Endometrial microvascular endothelial cells (primary cell): Measurements from ENCODE around the gene TBCB. TPM values are rescaled to one million over a fixed set of nuclear protein-coding genes. Genes with fewer than 3 reads are reported as not detected.

Source experiments
- in situ Hi-C: cut with HindIII; loops from 2 replicates; pipeline ENCODE4 v1.10.0; 2017; ENCODE audit warnings: low sequenced_read_pairs, low pct_unique_long_range_greater_than_20kb; ENCODE audit errors: inconsistent ontology term
- total RNA-seq: library from RNA; depleted of rRNA; stranded (reverse); fragments of >200 nt; gene quantifications from one replicate; pipeline ENCODE4 v1.2.3, GENCODE V29; 2015; ENCODE audit errors: inconsistent ontology term

The TBCB gene
- total RNA-seq, 1 donor from 2014 or later, result 235 TPM

DNA sequence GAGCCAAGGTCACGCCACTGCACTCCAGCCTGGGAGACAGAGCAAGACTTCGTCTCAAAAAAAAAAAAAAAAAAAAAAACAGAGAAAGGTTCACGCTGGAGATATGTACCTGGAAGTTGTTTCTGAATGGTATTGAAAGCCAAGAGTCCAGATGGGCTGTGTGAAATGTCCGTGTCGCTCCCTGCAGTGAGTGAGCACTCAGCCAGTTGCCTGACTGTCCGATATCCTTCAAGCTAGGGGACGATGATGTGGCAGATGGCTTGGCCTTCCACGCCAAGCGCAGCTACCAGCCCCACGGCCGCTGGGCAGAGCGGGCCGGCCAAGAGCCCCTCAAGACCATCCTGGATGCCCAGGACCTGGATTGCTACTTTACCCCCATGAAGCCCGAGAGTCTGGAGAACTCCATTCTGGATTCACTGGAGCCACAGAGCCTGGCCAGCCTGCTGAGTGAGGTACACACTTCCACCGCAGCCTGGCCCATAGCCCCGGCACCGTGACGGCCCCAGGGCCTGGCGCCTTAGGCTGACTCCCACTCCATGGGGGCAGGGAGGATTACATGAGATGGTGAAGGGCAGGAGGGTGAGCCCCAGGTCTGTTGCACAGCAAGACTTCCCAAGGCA is 16.0 kb upstream of the TBCB start:
- in situ Hi-C loops, result no loop called here

DNA sequence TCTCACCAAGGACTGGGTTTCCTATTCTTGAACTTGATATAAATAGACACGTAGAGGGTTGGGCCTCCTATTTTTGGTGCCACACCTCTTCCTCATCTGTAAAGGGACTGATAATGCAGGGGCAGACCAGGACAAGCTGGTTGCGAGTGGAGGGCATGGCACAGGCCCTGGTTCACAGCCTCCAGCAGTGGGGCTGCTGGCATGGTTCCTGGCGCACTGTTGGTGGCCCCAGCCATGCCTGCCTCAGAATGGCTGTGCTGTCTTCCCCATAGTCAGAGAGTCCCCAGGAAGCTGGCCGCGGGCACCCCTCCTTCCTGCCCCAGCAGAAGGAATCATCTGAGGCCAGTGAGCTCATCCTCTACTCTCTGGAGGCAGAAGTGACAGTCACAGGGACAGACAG is 14.8 kb upstream of the TBCB start:
- in situ Hi-C loops, result no loop called here

DNA sequence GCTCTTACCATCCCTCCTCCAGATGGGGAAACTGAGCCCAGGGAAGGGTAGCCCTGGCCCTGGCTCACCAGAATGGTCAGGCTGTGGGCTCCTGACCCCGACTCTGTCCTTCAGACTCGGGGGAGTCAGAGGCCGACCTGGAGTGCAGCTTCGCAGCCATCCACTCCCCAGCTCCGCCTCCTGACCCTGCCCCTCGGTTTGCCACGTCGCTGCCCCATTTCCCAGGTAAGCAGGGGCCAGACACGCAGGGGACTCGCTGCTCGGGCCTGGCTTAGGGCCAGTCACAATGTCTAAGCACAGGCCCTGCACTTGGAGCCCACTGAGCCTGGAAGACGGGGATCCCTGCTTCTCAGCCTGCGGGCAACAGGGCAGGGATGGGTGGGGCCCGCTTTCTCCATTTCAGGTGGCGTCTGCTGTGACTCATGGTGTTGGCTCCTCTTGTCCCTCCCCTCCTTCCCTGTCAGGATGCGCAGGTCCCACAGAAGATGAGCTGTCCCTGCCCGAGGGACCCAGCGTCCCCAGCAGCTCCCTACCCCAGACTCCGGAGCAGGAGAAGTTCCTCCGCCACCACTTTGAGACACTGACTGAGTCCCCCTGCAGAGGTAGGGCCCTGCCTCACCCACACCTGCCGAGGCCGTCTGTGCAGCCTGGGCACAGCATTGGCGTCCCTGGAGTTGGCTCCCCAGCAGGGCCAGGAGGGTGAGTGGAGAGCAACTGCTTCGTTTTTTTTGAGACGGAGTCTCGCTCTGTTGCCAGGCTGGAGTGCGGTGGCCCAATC is 13.5 kb upstream of the TBCB start:
- in situ Hi-C loops, result no loop called here

DNA sequence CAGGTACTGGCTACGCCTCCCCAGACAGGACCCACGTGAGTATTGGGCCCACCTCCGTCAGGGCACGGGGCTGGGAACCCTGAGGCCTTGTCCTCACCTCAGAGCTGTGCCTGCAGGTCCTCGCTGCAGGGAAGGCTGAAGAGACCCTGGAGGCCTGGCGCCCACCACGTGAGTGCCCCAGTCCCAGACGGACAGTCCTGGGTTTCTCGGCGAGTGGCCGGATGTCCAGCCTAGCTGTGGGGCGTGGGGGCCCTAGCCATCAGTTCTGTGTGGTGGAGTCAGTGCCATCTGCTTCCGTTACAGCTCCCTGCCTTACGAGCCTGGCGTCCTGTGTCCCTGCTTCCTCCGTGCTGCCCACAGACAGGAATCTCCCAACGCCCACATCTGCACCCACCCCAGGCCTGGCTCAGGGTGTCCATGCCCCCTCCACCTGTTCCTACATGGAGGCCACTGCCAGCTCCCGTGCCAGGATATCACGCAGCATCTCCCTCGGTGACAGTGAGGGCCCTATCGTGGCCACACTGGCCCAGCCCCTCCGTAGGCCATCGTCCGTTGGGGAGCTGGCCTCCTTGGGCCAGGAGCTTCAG is 12.1 kb upstream of the TBCB start:
- in situ Hi-C loops, result no loop called here

DNA sequence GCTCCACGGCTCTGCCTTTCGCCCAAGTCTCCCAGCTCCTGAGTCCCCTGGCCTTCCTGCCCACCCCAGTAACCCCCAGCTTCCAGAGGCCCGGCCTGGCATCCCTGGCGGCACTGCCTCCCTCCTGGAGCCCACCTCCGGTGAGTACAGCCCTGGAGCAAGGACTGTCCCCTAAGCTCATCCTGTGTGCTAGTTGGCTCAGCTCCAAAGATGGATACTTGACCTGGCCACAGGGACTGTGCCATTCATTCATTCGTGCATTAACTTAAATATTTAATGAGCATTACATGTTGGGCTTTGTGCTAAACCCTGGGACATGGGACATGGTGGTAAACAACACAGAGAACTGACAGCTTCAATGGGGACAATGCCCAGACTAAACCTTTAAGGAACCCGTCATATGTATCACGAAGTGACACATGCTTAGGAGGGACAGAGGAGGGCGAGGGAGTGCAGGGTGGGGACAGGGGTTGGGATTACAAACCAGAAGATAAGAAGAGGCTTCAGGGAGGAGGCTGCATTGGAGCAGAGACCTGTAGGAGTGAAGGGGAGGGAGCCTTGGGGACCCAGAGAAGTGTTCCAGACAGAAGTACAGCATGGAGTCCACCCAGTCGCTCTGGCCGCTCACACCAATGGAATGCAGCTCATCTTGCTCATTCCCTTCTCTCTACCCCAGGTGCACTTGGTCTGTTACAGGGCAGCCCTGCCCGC is 11.3 kb upstream of the TBCB start:
- in situ Hi-C loops, result no loop called here

DNA sequence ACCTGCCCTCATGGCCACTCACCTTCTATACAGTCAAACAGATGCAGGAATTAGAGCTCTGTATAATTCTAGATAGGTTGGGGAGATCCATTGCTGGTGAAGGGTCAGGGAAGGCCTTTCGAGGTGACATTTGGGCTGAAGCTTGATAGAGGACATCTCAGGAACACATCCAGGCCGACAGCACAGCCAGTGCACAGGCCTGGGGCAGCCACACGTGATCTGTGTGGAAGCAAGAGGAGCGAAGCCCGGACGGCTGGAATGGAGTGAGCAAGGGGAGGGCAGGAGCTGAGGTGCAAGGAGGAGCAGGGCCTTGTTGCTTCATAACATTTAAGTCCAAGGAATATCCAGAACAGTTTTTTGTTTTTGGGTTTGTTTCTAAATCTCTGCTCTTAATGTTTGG is 8.8 kb upstream of the TBCB start:
- in situ Hi-C loops, result no loop called here

DNA sequence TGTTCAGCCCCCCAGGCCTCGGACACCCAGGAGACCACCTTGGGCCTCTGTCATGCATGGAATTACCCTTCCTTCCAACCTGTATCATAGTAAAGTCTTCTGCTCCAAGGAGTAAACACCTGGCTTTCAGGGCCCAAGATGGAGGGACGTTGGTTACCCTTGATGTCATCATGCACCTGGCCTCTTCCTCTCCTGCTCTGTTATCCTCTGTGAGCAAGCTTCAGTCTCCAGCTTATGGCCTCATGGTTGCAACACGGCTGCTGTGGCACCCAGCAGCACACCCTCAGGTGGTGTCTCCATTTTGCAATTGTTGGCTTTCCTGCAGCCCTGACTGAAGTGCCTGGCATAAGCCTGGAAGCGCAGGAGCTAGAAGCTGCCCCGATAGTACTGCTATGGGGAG is 8.3 kb upstream of the TBCB start:
- in situ Hi-C loops, result no loop called here

DNA sequence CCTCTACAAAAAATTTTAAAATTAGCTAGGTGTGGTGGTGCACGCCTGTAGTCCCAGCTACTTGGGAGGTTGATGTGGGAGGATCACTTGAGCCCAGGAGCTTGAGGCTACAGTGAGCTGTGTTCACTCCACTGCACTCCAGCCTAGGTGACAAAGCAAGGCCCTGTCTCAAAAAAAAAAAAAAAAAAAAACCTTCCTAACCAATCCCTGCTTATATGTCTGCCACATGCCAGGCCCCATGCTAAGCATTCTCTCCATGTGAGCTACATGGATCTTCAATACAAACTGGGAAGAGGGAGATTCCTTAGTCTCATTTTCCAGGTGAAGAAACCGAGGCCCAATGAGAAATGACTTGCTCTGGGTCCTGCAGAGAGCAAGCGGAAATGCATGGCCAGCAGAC is 6.6 kb upstream of the TBCB start:
- in situ Hi-C loops, result no loop called here

DNA sequence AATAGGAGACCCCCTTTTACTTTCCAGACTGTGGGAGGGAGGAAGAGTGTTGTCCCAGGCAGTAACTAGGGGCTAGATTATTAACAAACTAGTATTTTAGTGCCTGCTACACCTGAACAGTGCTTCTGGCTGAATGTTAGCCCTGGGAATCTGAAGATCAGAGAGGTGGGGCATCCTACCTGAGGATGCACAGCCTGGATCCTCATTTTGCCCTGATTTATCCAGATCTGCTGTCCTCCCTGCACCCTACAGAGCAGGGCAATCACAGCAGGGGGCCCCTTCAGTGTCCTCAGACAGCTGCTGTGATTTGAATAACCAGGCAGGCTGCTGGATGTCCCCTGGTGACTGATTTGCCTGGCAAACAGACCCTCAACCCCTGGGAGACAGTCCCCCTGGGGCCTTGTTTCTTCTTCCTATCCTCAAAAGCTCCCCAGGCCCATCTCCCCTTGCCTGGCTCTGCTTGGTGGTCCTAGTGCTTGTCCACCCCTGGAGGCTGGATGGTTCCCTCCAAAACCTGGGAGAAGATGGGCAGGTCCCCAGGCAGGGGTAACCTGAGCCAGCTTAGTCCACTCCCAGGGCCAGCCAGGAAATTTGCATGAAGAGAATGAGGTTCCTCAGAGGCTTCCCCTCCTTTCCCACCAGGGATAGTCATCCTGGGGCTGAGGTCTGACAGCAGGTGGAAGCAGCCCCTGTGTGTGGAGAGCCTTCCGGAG is 4.6 kb upstream of the TBCB start, which contains the start of gene OVOL3:
TSS of gene OVOL3 (plus strand) at position 657 of the 713 bp plus-strand sequence. CDS start 60 bp downstream, outside the sequence.
- in situ Hi-C loops, result no loop called here

DNA sequence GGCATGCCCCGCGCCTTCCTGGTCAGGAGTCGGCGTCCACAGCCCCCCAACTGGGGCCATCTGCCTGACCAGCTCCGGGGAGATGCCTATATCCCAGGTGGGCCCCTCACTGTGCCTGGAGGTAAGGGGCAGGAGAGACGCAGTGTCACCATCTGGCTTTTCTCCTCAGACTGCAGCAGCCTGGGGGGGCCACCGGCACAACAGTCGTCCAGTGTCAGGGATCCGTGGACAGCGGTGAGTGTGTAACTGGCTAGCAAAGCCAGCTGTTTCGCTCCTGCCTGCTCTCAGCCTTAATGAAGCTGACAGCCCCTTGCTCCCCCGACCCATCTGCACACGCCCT is 4.1 kb upstream of the TBCB start:
- in situ Hi-C loops, result no loop called here

DNA sequence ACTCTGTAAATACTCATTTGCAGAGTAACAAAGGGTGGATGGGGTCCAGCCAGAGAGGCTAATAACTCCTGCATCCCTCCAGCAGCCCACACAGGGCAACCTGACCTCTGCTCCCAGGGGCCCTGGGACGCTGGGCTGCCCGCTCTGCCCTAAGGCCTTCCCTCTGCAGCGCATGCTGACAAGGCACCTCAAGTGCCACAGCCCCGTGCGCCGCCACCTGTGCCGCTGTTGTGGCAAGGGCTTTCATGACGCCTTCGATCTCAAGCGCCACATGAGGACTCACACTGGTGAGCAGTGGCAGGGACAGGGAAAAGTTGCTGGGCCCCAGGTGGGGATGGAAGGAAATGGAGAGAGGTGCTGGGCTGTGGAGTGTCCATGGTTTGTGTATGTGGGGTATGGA is 2.6 kb upstream of the TBCB start:
- in situ Hi-C loops, result no loop called here

DNA sequence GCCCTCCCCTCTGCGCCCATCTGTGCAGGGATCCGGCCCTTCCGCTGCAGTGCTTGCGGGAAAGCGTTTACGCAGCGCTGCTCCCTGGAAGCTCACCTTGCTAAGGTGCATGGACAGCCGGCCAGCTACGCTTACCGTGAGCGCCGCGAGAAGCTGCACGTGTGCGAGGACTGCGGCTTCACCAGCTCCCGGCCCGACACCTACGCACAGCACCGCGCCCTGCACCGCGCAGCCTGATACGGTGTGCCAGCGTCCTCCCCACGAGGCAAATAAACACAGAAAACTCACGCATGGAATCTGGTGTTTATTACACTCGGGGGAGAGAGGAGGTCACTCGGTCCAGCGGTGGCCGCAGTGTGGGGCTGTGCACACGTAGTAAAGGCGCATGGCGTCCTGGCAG is 1.8 kb upstream of the TBCB start:
- in situ Hi-C loops, result no loop called here

DNA sequence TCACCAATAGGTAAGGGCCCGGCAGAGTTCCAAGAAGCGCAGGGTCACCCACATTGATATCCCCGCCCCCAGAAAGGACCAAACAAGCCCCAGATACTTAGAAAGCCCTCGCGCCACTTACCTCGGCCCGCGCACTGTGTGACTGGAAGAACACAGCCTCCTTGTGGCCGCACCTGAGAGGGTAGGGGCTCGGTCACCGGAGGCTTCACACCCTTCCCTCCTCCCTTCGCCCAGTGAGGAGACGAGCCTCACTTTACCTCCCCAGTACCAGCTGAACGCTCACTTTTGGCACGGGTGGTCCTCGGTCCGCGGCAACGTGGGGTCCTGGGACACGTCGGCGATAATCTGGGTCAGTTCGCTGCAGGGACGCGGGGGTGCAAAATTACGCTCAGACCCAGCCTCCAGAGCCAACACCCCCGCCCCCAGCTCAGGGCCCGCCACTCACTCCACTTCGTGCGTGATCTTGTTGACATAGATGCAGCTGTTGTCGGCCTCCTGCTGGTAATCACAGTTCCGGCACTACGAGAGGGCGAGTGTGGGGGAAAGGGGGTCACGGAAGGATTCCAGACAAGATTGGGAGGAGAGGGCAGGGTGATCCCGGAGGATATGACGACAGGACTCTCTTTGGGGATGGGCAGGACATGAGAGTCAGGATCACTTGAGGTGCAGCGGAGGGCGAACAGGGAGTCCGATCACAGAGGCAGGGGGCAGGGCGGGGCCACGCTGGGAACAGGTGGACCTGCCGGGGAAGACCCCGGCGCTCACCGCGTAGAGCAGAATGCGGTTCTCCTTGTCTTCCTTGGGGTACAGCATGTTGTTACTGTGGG is 1.2 kb upstream of the TBCB start:
- in situ Hi-C loops, result no loop called here

DNA sequence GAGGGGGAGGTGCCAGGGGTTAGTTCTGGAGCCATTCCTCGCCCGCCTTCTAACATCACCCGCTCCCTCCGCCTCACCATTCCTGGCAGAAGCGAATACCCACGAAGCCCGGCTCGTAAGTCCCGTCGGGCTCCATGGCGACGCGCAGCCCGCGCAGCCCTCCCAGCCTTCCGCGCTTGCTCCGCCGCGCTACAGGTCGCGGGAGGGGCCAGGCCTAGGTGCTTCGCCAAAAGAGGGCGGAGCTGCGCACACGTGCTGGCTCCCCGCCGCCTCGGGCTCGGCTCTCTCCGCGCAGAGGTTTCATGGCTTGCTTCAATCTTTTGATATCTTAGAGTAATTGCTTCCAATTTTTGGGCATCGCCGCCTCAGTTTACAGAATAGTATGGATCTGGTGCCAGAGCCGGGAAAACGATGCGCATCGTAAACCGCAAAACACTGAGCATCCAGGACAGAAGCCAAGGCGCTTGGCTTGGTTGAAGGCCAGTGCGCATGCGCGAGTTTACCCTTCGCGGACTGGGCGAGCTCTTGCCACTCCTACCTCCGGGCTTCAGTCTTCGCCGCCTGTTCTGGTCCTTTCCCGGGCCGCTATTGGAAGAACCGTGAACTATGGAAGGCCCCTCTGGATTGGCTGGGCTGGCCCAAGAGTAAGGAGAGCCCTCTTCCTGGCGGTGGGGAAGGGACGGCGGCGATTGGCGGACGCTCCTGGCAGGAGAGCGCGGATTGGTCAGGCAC is 381 bp upstream of the TBCB start, which contains the start of gene POLR2I:
TSS of gene POLR2I (minus strand) at position 155 of the 732 bp plus-strand sequence. CDS start at position 136, 19 bp downstream.
- in situ Hi-C loops, result no loop called here

DNA sequence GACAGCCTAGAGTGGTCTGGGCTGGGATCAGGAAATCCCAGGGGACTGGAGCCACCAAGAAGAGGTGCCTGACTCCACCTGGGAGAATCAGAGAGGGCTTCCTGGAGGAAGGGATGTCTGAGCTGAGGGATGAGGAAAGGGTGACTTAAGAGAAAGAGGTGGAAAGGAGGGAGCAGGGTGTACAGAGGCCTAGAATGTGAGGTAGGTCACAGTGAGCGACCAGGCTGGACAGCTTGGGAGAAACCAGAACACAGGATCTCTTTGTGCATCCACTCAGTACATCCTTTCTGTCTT is 1.0 kb downstream of the TBCB start:
- in situ Hi-C loops, result no loop called here

DNA sequence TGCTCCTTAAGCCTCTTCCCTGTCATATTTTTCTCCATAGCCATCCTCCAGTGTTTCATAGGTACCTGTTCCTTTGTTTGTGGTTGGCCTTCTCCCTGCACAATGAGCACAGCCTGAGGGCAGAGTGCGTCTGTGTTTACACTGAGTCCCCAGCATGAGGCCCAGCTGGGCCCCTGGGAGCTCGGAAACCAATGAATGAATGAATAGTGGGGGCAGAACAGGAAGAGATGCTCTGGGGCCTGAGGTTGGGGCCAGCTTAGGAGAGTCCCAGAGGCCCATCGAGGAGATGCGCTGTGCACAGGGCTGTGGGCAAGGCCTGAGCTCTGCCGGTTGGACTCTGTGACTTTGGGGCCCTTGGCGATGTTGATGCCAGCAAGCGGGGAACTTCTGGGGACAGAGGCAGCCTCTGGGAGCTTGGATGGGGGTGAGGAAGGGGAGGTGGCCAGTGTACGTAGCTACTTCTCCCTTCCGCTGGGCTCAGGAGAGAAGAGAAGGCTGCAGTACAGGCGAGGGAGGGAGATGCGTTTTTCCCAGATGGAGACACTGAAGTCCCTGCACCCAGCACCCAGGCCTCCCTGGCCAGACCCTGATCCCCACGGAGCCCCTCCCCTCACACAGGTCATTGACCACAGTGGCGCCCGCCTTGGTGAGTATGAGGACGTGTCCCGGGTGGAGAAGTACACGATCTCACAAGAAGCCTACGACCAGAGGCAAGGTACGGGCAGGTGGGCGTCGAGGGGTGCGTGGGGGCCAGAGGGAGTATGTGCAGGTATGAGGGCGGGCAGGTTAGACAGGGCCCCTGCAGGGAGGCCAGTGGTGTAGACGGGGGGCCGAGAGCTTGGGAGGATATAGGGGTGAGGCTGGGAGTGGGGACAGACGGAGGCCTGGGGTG is 5.1 kb downstream of the TBCB start:
- in situ Hi-C loops, result no loop called here

DNA sequence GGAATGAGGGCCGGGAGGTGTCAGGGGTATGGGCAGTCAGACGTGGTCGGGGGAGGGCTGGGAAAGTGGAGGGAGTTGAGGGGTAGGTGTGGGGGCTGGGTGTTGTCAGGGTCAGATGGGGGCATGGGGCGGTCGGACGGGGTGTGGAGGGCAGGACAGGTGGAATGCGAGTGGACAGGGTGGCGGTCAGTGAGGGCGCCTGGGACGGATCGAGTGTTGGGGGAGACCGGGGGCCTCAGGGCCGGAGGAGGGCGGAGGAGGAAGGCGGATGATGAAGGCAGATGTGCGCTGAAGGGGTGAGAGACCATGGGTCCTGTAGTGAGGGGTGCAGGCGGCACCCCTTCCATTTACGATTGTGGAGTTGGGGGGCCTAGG is 5.7 kb downstream of the TBCB start:
- in situ Hi-C loops, result no loop called here
